LoVo (cell line): ENCODE results near the gene CNIH1.
"Not testable (repeated sequence)": the region's sequence is repeated elsewhere in the genome, so short reads cannot be mapped to it uniquely, and the experiment has no call there.

ENCODE experiments used
- DNase-seq: peaks from one replicate; pipeline ENCODE4 v3.0.0-alpha.2; 2016; ENCODE audit warnings: low spot score

Gene CNIH1

GRCh38 chr14:54467280-54467679 lies 26.1 kb upstream of the CNIH1 start:
- DNase-seq: no peak

GRCh38 chr14:54465654-54466053 lies 24.5 kb upstream of the CNIH1 start:
- no peak for DNase-seq

GRCh38 chr14:54462048-54462447 lies 20.9 kb upstream of the CNIH1 start:
- no peak for DNase-seq

GRCh38 chr14:54459106-54459505 lies 17.9 kb upstream of the CNIH1 start:
- no peak for DNase-seq

GRCh38 chr14:54458536-54458935 lies 17.4 kb upstream of the CNIH1 start:
- not testable (repeated sequence) for DNase-seq

- no peak for DNase-seq
Measured at GRCh38 chr14:54457609-54457996, 16.4 kb upstream of the CNIH1 start.

- not testable (repeated sequence) for DNase-seq
Measured at GRCh38 chr14:54456820-54457608, 15.8 kb upstream of the CNIH1 start.

GRCh38 chr14:54455363-54455762 lies 14.2 kb upstream of the CNIH1 start:
- no peak for DNase-seq

GRCh38 chr14:54453990-54454389 lies 12.8 kb upstream of the CNIH1 start:
- DNase-seq: not testable (repeated sequence)

- DNase-seq: no peak
Measured at GRCh38 chr14:54453252-54453651, 12.1 kb upstream of the CNIH1 start.

GRCh38 chr14:54451961-54452360 lies 10.8 kb upstream of the CNIH1 start:
- no peak for DNase-seq

- DNase-seq: no peak
Measured at GRCh38 chr14:54451121-54451601, 10.0 kb upstream of the CNIH1 start.

- DNase-seq: no peak
Measured at GRCh38 chr14:54450535-54450934, 9.4 kb upstream of the CNIH1 start.

- peak; percentile 73 for DNase-seq
Measured at GRCh38 chr14:54447231-54447692, 6.1 kb upstream of the CNIH1 start.

GRCh38 chr14:54446161-54446693 lies 5.1 kb upstream of the CNIH1 start:
- DNase-seq: peak; percentile 34

- no peak for DNase-seq
Measured at GRCh38 chr14:54444681-54445080, 3.5 kb upstream of the CNIH1 start.

GRCh38 chr14:54443981-54444380 lies 2.8 kb upstream of the CNIH1 start:
- no peak for DNase-seq

- DNase-seq: not testable (repeated sequence)
Measured at GRCh38 chr14:54442961-54443360, 1.8 kb upstream of the CNIH1 start.

- no peak for DNase-seq
Measured at GRCh38 chr14:54440476-54440872, 700 bp downstream of the CNIH1 start.

GRCh38 chr14:54440037-54440436 lies 1.1 kb downstream of the CNIH1 start:
- no peak for DNase-seq

GRCh38 chr14:54438703-54439102 lies 2.5 kb downstream of the CNIH1 start:
- DNase-seq: no peak

GRCh38 chr14:54437954-54438353 lies 3.2 kb downstream of the CNIH1 start:
- DNase-seq: not testable (repeated sequence)

- DNase-seq: no peak
Measured at GRCh38 chr14:54435500-54435981, 5.6 kb downstream of the CNIH1 start.
